Activated gamma-delta T cell (primary cell): ENCODE measurements around the gene AATF.
"Not testable (repeated sequence)": the region's sequence is repeated elsewhere in the genome, so short reads cannot be mapped to it uniquely, and the experiment has no call there.

Source experiments
- DNase-seq: peaks from one replicate; lab custom pipeline; 2025; lab: John Stamatoyannopoulos, UW

The AATF gene

GRCh38 chr17:37047631-37048104, 98.9 kb downstream of the AATF start:
- DNase-seq, result no peak

DNA sequence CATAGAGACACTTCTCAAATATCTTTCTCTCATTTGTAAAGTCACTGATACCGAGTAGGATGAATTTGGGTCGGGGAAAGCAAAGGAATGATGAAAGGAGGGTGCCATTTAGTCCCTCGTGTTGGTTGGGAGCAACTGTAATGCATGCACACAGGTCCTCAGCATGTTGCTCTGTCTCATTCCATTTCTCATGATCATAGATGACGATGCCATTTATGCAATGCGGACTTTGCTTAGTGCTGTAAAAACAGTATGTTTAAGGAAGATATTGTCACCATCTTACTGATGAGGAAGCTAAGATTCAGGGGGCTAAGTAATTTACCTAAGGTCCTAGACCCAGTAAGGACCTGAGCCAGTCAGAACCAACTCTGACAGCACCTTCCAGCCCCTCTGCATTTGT, 100.1 kb downstream of the AATF start:
- no peak for DNase-seq

DNA sequence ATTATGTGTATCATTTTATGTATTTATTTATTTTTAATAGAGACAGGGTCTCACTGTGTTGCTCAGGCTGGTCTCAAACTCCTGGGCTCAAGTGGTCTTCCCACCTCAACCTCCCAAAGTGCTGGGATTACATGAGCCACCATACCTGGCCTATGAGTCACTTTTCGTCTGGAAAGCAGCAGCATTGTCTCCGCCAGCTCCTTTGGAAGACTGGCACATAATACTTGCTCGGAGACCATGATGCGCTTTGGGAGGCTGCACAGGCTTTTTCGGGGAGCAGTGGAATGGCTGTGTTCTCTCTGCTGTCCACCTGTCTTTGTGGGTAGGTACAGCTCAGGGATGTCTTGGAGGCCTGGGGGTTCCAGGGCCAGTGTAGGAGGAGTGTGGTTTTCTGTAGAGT, 102.2 kb downstream of the AATF start:
- no peak for DNase-seq

DNA sequence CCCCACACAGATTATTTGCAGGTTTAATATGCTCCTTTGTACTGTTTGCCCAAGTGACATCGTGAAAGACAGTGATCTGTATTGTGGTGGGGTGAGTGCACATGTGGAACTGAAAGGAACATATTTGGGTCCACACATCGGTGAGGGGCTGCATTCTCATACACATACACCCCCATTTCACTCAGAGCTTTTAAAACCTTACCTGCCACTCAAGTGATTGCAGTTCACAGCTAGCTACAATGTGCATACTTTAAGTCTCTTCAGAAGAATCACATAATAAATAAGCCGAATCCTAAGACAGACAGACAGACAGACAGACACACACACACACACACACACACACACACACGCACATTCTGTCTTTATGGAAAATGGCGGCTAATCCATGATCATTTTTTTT, 102.6 kb downstream of the AATF start:
- no peak for DNase-seq

- no peak for DNase-seq
These were observed 103.1 kb downstream of the AATF start for GRCh38 chr17:37051833-37052232.

DNA sequence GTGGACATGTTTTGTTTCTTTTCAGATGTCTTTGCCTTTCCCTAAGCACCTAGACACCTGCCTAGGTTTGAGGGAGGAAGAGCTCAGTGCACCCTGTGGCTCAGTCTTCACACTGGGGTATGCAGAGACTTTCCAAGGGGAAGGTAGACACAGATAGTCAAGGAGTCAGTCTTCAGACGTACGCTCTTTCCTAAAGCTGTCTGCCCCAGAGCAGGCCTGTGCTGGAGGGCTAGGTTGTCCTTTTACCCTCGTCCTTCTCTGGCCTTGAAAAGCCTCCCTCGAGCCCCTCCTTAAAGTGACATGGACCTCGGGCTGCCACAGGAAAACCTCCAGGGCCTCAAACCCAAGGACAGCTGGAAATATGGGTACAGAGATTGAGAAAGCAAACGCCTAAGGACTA, 103.7 kb downstream of the AATF start:
- DNase-seq, result no peak

- no peak for DNase-seq
These were observed 106.1 kb downstream of the AATF start for GRCh38 chr17:37054894-37055293.

DNA sequence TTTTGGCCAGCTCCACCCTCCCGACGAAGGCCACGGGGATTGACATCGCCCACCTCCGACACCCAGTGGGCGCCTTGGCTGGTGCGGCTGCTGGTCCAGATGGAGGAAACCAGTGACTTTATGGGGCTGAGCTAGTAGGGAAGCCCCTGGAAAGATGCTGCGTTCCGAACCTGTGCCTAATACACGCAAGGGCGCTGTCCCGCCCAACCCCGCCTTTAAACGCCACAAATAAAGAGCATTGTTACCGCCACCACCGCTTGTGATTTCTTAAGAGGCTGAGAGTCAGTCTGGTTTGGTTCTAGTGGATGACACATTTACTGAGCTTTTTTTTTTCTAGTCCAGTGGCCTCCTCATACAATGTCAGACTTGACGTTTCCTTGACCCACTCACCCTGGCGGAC, 107.9 kb downstream of the AATF start:
- DNase-seq, result no peak

- no peak for DNase-seq
These were observed 110.7 kb downstream of the AATF start for GRCh38 chr17:37059493-37059892.

GRCh38 chr17:37060094-37060493, 111.3 kb downstream of the AATF start:
- DNase-seq, result no peak

GRCh38 chr17:37060928-37061327, 112.2 kb downstream of the AATF start:
- no peak for DNase-seq

GRCh38 chr17:37062021-37062420, 113.3 kb downstream of the AATF start:
- no peak for DNase-seq

- DNase-seq, result no peak
These were observed 115.5 kb downstream of the AATF start for GRCh38 chr17:37064206-37064605.

- no peak for DNase-seq
These were observed 116.2 kb downstream of the AATF start for GRCh38 chr17:37064956-37065355.

DNA sequence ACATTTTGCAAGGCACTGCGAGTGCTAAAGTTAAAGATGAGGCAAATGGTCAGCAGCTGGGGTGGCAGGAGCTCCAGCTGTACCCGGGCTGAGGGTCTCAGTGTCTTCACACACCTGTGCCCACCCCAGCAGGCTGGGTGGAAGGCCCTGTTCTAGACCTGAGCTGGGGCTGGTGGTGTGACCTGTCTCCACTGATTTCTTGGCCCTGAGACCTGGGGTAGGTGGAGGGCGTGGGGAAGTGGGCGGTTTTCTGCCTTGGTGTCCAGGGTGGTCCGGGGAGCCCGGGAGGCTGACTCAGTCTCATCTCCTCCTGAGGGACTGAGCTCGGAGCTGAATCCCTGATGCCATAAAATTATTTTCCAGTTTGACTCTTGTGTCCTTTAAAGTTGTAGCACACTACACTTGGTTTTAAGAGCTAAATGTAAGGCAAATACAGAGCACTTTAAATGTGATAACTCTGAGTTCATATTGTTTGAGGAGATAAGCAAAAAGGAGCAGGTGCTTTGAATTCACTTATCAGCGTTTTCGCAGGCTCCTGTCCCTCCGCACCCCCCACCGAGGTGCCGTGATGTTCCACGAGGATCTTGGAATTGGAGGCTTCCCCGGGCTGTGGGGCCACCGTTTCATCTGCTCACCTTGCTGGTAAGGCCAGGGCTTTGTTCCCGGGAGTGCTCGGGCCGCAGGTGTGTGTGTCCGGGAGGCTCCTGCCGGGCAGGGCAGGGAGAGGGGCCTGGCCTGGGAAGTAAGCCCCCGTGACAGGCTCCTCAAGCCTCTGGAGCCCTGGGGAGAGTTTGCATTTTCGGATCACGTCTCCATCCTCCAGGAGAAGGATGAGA, 117.0 kb downstream of the AATF start:
- no peak for DNase-seq

DNA sequence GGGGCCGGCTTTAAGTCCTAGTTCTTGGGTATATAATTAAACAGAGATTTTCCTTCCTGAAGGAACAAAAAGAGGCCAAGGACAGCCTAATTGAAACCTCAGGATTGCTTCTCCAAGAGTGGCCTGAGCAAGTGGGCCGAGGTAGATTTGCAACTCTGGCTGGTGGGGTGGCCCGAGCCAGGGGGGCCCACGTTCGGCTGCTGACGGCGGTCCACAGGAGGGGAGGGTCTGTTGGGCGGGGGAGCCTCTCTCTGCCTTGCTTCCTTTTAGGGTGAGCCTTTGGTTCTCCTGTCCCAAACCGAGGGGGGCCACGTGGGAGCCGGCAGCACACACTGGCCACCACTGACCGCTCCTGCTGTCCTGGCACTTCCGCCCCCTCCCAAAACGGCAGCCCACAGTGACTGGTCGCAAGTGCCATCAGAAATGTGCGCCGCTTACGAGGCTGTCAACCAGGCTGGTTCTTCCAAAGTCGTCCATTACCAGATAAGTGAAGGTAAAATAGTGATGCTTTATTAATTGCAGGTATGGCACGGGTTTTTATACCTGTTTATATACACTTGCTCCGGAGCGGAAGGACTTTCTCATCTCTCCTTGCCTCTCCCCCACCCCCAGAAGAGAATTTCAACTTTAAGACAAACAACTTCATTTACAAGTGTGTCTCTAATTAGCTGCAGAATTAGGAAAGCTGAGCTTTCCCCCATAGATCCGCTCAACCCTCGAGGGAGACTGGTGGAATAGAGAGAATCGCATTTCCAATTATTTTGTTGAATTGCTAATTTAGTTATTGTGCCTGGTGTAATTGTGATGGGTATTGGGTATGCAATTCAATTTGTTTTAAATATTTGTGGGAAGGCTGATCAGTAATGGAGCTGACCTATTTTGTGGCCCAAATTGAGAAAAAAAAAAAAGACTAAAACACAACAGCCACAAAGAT, 117.8 kb downstream of the AATF start:
- no peak for DNase-seq

- DNase-seq, result no peak
These were observed 118.9 kb downstream of the AATF start for GRCh38 chr17:37067555-37068111.

DNA sequence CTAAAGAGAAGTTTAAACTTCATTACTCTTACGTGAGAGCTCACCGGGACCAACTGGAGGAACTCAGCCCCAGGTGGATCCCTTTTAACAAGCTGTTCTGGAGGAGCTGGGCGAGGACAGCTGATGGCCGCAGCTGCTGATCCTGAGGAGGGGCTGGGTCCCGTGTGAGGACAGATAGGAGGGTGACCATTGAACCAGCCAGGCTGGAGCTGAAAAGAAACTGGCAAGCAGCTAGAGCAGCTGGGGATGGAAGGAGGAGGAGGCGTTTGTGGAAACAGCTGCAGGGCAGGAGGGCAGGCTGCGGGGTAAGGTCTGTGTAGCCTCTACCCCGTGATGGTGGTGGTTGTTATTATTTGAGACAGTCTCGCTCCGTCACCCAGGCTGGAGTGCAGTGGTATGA, 119.5 kb downstream of the AATF start:
- no peak for DNase-seq

GRCh38 chr17:37069087-37069486, 120.3 kb downstream of the AATF start:
- no peak for DNase-seq

- not testable (repeated sequence) for DNase-seq
These were observed 124.7 kb downstream of the AATF start for GRCh38 chr17:37073464-37073863.

GRCh38 chr17:37079065-37079708, 130.4 kb downstream of the AATF start:
- DNase-seq, result no peak

DNA sequence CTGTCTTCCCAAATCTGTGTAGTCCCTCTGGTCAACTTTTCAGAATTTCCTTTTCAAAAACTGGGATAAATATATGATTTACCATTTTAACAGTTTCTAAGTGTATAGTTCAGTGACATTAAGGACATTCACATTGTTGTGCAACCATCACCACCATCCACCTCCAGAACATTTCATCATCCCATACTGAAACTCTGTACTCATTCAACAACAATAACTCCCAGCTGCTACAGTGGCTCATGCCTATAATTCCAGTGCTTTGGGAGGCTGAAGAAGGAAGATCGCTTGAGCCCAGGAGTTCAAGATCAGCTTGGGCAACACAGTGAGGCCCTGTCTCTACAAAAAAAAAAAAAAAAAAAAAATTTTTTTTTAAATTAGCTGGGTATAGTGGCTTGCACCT, 131.0 kb downstream of the AATF start:
- no peak for DNase-seq
